ENCODE measurements around the gene ZNF275.

GRCh38 chrX:153401133-153401764 lies 67.3 kb downstream of the ZNF275 start, which contains the start of gene PNMA6E:
- no peak for TF ChIP-seq CTCF (IDR thresholded peaks at IDR 0.05)
- TF ChIP-seq EZH2 (IDR thresholded peaks at IDR 0.05; ENCODE audit: borderline replicate concordance, insufficient read depth, low read depth, low read length, poor library complexity, severe bottlenecking), result no peak
